OCI-LY1 (cell line): ENCODE measurements around the gene PRKCE.

Source experiments
- EZH2 ChIP-seq: fragments of 200-600 bp; sonication (generic), shearing (Covaris generic); IDR thresholded peaks from 2 replicates; pipeline ENCODE4 v1.8.0; 2017; ENCODE audit warnings: borderline replicate concordance, mixed run types, mild to moderate bottlenecking, antibody characterized with exemption, low read length, moderate library complexity, mixed read lengths
- TF ChIP-seq, protein P1 (sequence below): fragments of 200-600 bp; sonication (generic), shearing (Covaris generic); IDR thresholded peaks from 2 replicates; pipeline ENCODE4 v1.5.1; 2017; ENCODE audit warnings: mild to moderate bottlenecking, antibody characterized with exemption, low read length, moderate library complexity, mixed read lengths

DNA sequence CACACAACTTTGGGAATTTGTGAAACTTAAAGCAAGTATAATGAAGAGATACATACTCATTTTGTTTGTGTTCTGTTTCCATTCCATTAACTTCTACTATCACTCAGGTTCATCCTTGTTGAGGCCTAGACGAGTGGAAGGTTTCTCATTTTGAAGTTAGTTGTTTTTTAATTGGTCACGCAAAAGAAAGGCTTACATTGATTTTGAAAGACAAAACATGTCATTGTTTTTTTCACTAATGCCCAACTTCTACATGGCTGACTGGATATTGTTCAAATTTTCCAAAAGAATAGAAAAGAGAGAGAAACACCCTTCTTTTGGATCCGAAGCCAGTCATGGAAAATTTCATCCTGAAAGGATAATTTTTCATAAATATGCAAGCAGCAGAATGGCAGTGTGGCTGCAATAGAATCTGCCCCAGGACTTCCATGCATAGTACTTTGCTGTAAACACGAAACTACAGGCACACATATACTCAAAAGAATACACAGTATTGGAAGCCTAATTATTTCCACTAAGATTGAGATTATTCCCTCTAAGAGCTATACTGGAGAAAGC is 27.4 kb downstream of the PRKCE start:
- TF ChIP-seq, protein P1, sequence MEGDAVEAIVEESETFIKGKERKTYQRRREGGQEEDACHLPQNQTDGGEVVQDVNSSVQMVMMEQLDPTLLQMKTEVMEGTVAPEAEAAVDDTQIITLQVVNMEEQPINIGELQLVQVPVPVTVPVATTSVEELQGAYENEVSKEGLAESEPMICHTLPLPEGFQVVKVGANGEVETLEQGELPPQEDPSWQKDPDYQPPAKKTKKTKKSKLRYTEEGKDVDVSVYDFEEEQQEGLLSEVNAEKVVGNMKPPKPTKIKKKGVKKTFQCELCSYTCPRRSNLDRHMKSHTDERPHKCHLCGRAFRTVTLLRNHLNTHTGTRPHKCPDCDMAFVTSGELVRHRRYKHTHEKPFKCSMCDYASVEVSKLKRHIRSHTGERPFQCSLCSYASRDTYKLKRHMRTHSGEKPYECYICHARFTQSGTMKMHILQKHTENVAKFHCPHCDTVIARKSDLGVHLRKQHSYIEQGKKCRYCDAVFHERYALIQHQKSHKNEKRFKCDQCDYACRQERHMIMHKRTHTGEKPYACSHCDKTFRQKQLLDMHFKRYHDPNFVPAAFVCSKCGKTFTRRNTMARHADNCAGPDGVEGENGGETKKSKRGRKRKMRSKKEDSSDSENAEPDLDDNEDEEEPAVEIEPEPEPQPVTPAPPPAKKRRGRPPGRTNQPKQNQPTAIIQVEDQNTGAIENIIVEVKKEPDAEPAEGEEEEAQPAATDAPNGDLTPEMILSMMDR = no peak
- TF ChIP-seq EZH2 = no peak
